ENCODE measurements around the gene PDE4B. TPM values are rescaled to one million over a fixed set of nuclear protein-coding genes. Genes with fewer than 3 reads are reported as not detected.
"Not testable (repeated sequence)": the region's sequence is repeated elsewhere in the genome, so short reads cannot be mapped to it uniquely, and the experiment has no call there.

The PDE4B gene
- total RNA-seq, 1 donor from 2014 or later, result 10.9 TPM

GRCh38 chr1:66108624-66109023, 315.9 kb downstream of the PDE4B start:
- Mint-ChIP-seq H3K36me3 (ENCODE audit: low read depth) (no peaks in the 10 kb centered on the region), H3K27ac (no peak overlapping the region), H3K4me3 (no peak overlapping the region), H3K4me1 (no peaks in the 10 kb centered on the region), H3K27me3 (peaks cover 17% of the 10 kb centered on the region), H3K9me3 (peaks cover 7% of the 10 kb centered on the region)
- no peak for DNase-seq
- intact Hi-C loops (cut with micrococcal nuclease), result no loop called here

GRCh38 chr1:66112744-66113400, 320.2 kb downstream of the PDE4B start:
- Mint-ChIP-seq H3K27ac (no peak overlapping the region), H3K9me3 (peaks cover 4% of the 10 kb centered on the region), H3K4me1 (no peaks in the 10 kb centered on the region), H3K36me3 (ENCODE audit: low read depth) (no peaks in the 10 kb centered on the region), H3K4me3 (no peak overlapping the region), H3K27me3 (peaks cover 22% of the 10 kb centered on the region)
- intact Hi-C loops (cut with micrococcal nuclease), result no loop called here
- DNase-seq, result no peak

GRCh38 chr1:66119148-66119547, 326.5 kb downstream of the PDE4B start:
- Mint-ChIP-seq H3K27me3 (peaks cover 28% of the 10 kb centered on the region), H3K4me1 (no peaks in the 10 kb centered on the region), H3K27ac (no peak overlapping the region)

DNA sequence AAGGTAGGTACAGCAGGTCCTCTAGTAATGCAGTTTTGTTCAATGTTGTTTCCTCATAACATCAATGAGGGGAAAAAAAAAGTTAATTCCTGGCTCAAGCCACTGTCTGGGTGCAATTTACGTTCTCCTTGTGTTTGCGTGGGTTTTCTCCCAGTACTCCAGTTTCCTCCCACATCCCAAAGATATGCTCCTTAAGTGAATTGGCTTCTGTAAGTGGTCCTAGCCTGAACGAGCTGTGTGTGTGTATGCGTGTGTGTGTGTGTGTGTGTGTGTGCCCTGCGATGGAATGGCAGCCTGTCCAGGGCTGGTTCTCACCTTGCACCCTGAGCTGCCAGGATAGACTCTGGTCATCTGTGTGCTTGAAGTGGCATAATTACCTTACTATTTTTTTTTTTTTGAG, 332.0 kb downstream of the PDE4B start:
- Mint-ChIP-seq H3K4me3 (no peak overlapping the region), H3K9me3 (peaks cover 6% of the 10 kb centered on the region), H3K4me1 (peaks cover 5% of the 10 kb centered on the region), H3K36me3 (ENCODE audit: low read depth) (no peaks in the 10 kb centered on the region), H3K27ac (no peak overlapping the region), H3K27me3 (peaks cover 28% of the 10 kb centered on the region)
- no peak for DNase-seq
- intact Hi-C loops (cut with micrococcal nuclease), result no loop called here

More at GRCh38 chr1:66119148-66119547, 326.5 kb downstream of the PDE4B start:
- Mint-ChIP-seq H3K9me3 (peaks cover 3% of the 10 kb centered on the region), H3K36me3 (ENCODE audit: low read depth) (no peaks in the 10 kb centered on the region), H3K4me3 (no peak overlapping the region)
- intact Hi-C loops (cut with micrococcal nuclease), result no loop called here
- no peak for DNase-seq

DNA sequence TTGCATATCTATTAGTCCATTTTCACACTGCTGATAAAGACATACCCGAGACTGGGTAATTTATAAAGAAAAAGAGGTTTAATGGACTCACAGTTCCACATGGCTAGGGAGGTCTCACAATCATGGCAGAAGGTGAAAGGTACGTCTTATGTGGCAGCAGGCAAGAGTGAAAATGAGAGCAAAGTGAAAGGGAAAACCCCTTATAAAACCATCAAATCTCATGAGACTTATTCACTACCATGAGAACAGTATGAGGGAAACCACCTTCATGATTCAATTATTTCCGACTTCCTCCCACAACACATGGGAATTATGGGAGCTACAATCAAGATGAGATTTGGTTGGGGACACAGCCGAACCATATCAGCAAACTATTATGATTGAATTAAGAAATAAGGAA, 335.9 kb downstream of the PDE4B start:
- H3K4me3 Mint-ChIP-seq; H3K4me1 Mint-ChIP-seq; H3K36me3 Mint-ChIP-seq (ENCODE audit: low read depth); DNase-seq; H3K9me3 Mint-ChIP-seq; H3K27ac Mint-ChIP-seq; intact Hi-C loops (cut with micrococcal nuclease): not testable (repeated sequence)
- H3K27me3 Mint-ChIP-seq, result peaks cover 11% of the 10 kb centered on the region

DNA sequence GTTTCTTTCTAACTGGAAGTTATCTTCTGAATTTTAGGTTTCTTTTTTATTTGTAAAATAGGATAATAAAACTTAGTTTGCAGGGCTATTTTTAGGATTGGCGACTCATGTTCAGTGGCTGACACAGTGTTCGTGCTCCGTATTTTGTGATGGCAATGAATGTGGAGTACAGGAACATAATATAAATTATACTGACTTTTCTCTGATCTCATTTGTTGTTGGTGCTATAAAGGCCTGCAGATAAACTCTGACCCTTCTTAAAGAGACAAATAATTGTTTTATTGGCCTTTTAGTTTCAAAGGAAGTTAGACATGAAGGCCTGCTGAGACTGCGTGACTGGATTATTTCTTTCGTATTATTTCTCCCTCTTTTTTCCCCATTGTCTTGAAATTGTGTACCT, 339.6 kb downstream of the PDE4B start:
- peaks cover 6% of the 10 kb centered on the region for H3K9me3 Mint-ChIP-seq
- peaks cover 5% of the 10 kb centered on the region for H3K27me3 Mint-ChIP-seq
- intact Hi-C loops (cut with micrococcal nuclease), result no loop called here
- no peak overlapping the region for H3K4me3 Mint-ChIP-seq
- H3K36me3 Mint-ChIP-seq (ENCODE audit: low read depth), result no peaks in the 10 kb centered on the region
- H3K4me1 Mint-ChIP-seq, result peaks cover 8% of the 10 kb centered on the region
- no peak for DNase-seq
- H3K27ac Mint-ChIP-seq, result no peak overlapping the region

DNA sequence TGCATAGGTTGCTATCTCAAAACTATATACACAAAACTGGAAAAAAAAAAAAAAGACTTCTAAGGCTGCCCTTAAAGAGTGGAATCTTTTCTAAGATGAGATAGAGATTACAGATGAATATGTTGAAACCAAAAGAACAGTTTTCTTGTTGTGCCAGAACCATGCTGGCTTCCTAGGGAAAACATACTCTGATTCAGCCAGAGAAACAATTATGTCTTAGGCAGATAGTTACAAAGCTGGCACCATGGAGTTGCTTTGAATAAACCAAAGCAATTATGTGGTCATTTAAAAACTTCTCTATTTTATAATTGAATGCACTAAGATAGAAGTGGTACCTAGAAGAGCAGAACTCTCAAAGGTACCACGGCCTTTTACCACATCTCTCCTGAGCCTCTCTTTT, 341.3 kb downstream of the PDE4B start:
- Mint-ChIP-seq H3K27me3 (peaks cover 5% of the 10 kb centered on the region), H3K4me3 (no peak overlapping the region), H3K27ac (no peak overlapping the region), H3K36me3 (ENCODE audit: low read depth) (no peaks in the 10 kb centered on the region), H3K4me1 (peaks cover 3% of the 10 kb centered on the region), H3K9me3 (no peaks in the 10 kb centered on the region)
- no peak for DNase-seq
- intact Hi-C loops (cut with micrococcal nuclease), result no loop called here

- H3K4me3 Mint-ChIP-seq, result no peak overlapping the region
- no peak overlapping the region for H3K27ac Mint-ChIP-seq
- intact Hi-C loops (cut with micrococcal nuclease), result loop anchor here (5.0 kb wide), 2 partner anchors 47 to 107 kb away; no protein-coding TSS in a partner anchor
- peaks cover 3% of the 10 kb centered on the region for H3K4me1 Mint-ChIP-seq
- peaks cover 5% of the 10 kb centered on the region for H3K27me3 Mint-ChIP-seq
- no peaks in the 10 kb centered on the region for H3K9me3 Mint-ChIP-seq
- DNase-seq, result no peak
- no peaks in the 10 kb centered on the region for H3K36me3 Mint-ChIP-seq (ENCODE audit: low read depth)
These were observed 342.5 kb downstream of the PDE4B start for GRCh38 chr1:66135161-66135560.

- not testable (repeated sequence) for H3K27me3 Mint-ChIP-seq; H3K9me3 Mint-ChIP-seq; DNase-seq; H3K4me1 Mint-ChIP-seq; H3K27ac Mint-ChIP-seq; H3K36me3 Mint-ChIP-seq (ENCODE audit: low read depth); H3K4me3 Mint-ChIP-seq
- intact Hi-C loops (cut with micrococcal nuclease), result loop anchor here (5.0 kb wide), 2 partner anchors 46 to 106 kb away; no protein-coding TSS in a partner anchor
These were observed 343.7 kb downstream of the PDE4B start for GRCh38 chr1:66136423-66136822.

- H3K27ac Mint-ChIP-seq, result no peak overlapping the region
- intact Hi-C loops (cut with micrococcal nuclease), result loop anchor here (5.0 kb wide), 2 partner anchors 45 to 105 kb away; no protein-coding TSS in a partner anchor
- no peak for DNase-seq
- H3K4me1 Mint-ChIP-seq, result peaks cover 3% of the 10 kb centered on the region
- no peaks in the 10 kb centered on the region for H3K36me3 Mint-ChIP-seq (ENCODE audit: low read depth)
- no peak overlapping the region for H3K4me3 Mint-ChIP-seq
- peaks cover 5% of the 10 kb centered on the region for H3K27me3 Mint-ChIP-seq
- no peaks in the 10 kb centered on the region for H3K9me3 Mint-ChIP-seq
These were observed 344.5 kb downstream of the PDE4B start for GRCh38 chr1:66137235-66137634.

GRCh38 chr1:66138613-66139012, 345.9 kb downstream of the PDE4B start:
- intact Hi-C loops (cut with micrococcal nuclease), result loop anchor here (5.0 kb wide), 2 partner anchors 44 to 104 kb away; no protein-coding TSS in a partner anchor
- H3K4me1 Mint-ChIP-seq, result peaks cover 3% of the 10 kb centered on the region
- H3K27ac Mint-ChIP-seq, result no peak overlapping the region
- no peak overlapping the region for H3K4me3 Mint-ChIP-seq
- H3K36me3 Mint-ChIP-seq (ENCODE audit: low read depth), result no peaks in the 10 kb centered on the region
- DNase-seq, result no peak
- peaks cover 11% of the 10 kb centered on the region for H3K27me3 Mint-ChIP-seq
- peaks cover 5% of the 10 kb centered on the region for H3K9me3 Mint-ChIP-seq

- Mint-ChIP-seq H3K36me3 (ENCODE audit: low read depth) (no peaks in the 10 kb centered on the region), H3K4me1 (peaks cover 3% of the 10 kb centered on the region), H3K4me3 (no peak overlapping the region), H3K27me3 (peaks cover 15% of the 10 kb centered on the region), H3K27ac (no peak overlapping the region), H3K9me3 (peaks cover 6% of the 10 kb centered on the region)
- DNase-seq, result no peak
- intact Hi-C loops (cut with micrococcal nuclease), result no loop called here
These were observed 347.4 kb downstream of the PDE4B start for GRCh38 chr1:66140072-66140471.

DNA sequence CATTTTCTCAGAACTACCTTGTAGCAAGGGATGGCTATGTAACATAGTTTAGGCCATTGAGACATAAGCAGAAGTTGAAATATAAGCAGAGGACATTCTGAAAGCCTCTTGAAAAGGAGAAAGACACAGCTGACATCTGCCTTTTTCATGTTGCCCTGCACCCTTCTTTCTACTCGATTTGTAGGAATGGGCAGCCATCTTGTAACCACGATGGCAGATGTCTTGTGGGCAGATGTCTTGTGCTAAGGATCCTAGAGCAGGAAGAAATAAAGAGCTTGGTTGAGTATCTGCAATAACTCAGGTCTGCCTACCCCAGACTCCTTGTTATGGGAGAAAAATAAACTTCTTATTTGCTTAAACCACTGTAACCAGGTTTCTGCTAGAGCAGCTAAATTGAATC, 351.0 kb downstream of the PDE4B start:
- H3K36me3 Mint-ChIP-seq (ENCODE audit: low read depth), result no peaks in the 10 kb centered on the region
- no peak for DNase-seq
- H3K27ac Mint-ChIP-seq, result no peak overlapping the region
- no peaks in the 10 kb centered on the region for H3K4me1 Mint-ChIP-seq
- H3K4me3 Mint-ChIP-seq, result no peak overlapping the region
- peaks cover 6% of the 10 kb centered on the region for H3K9me3 Mint-ChIP-seq
- peaks cover 17% of the 10 kb centered on the region for H3K27me3 Mint-ChIP-seq
- intact Hi-C loops (cut with micrococcal nuclease), result no loop called here

- no peak for DNase-seq
- Mint-ChIP-seq H3K4me3 (no peak overlapping the region), H3K9me3 (peaks cover 6% of the 10 kb centered on the region), H3K27me3 (peaks cover 33% of the 10 kb centered on the region), H3K36me3 (ENCODE audit: low read depth) (no peaks in the 10 kb centered on the region), H3K4me1 (no peaks in the 10 kb centered on the region), H3K27ac (no peak overlapping the region)
- intact Hi-C loops (cut with micrococcal nuclease), result no loop called here
These were observed 354.6 kb downstream of the PDE4B start for GRCh38 chr1:66147226-66147835.
